ENCODE measurements around the gene RNASE11. TPM values are rescaled to one million over a fixed set of nuclear protein-coding genes. Genes with fewer than 3 reads are reported as not detected.

Gene RNASE11
- total RNA-seq, 1 experiment from 2014 or later: not detected

DNA sequence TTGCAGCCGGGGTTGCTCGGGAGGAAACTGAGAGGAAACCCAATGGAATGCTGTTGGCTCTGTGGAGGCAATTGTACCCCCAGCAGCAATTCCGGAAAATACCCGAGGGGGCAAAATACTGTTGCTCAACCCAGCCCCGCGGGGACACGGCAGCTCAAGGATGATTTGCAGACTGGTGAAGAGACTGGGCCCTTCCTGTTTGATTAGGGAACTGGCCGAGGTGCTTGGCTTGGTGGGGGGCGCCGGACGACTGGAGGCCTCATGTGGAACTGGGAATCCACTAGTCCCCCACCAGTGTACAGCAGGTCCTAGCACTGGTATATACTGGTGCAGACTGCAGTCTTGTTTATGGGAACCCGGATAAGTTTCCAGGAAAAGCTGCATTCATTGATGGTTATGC is 13.7 kb upstream of the RNASE11 start:
- Histone ChIP-seq H3K27ac (ENCODE audit: insufficient read length, low read depth, low read length) (no peak overlapping the region), H2BK5ac (ENCODE audit: insufficient read length, low read length) (no peak overlapping the region), H3K14ac (ENCODE audit: insufficient read depth, low read length) (no peak overlapping the region), H3K56ac (ENCODE audit: insufficient read length, low read depth, low read length) (no peak overlapping the region), H3K79me2 (ENCODE audit: insufficient read depth, low read length) (no peaks in the 10 kb centered on the region), H3T11ph (ENCODE audit: low read length) (no peak overlapping the region), H2BK120ac (ENCODE audit: low read depth, low read length, poor library complexity, severe bottlenecking) (no peak overlapping the region), H2BK20ac (ENCODE audit: low read depth, low read length, poor library complexity, severe bottlenecking) (no peak overlapping the region), H3K9ac (ENCODE audit: extremely low read depth, insufficient read length, low read length) (no peak overlapping the region), H3K23me2 (ENCODE audit: insufficient read length, low read depth, low read length, poor library complexity, severe bottlenecking) (no peaks in the 10 kb centered on the region), H3K9me3 (ENCODE audit: control insufficient read depth, low read depth, low read length) (no peaks in the 10 kb centered on the region), H2AK5ac (ENCODE audit: insufficient read length, low read length) (no peak overlapping the region), H3K4me1 (ENCODE audit: insufficient read depth, low read length) (no peaks in the 10 kb centered on the region), H2BK15ac (ENCODE audit: low read depth, low read length) (no peak overlapping the region), H4K5ac (ENCODE audit: insufficient read length, low read depth, low read length) (no peak overlapping the region), H2AFZ (ENCODE audit: low read length) (no peak overlapping the region), H3K4ac (ENCODE audit: low read depth, low read length) (no peak overlapping the region), H4K91ac (ENCODE audit: insufficient read length, low read depth, low read length) (no peak overlapping the region), H4K20me1 (ENCODE audit: control insufficient read depth, insufficient read depth, insufficient read length) (no peaks in the 10 kb centered on the region), H3K4me2 (ENCODE audit: insufficient read depth, insufficient read length, low read length) (no peak overlapping the region), H2BK12ac (ENCODE audit: insufficient read length, low read depth, low read length) (no peak overlapping the region), H3K27me3 (ENCODE audit: insufficient read depth, low read length) (no peaks in the 10 kb centered on the region), H3K79me1 (ENCODE audit: insufficient read depth, low read depth, low read length, poor library complexity, severe bottlenecking) (no peaks in the 10 kb centered on the region), H4K8ac (replicated peaks; ENCODE audit: insufficient read length, low read depth, low read length) (no peak overlapping the region), H3K23ac (ENCODE audit: insufficient read length, low read depth, low read length) (no peak overlapping the region), H3K18ac (ENCODE audit: insufficient read length, low read depth, low read length) (no peak overlapping the region)
- Mint-ChIP-seq H3K36me3 (ENCODE audit: insufficient read depth in 1 of 3, low read depth in 3 of 3) (no peaks in the 10 kb centered on the region), H3K4me1 (peaks cover 2 to 6% of the 10 kb centered on the region in 2 experiments; a peak in 3 of 4 replicates), H3K4me3 (no peak overlapping the region), H3K9me3 (no peaks in the 10 kb centered on the region), H3K27ac (no peak overlapping the region; a peak in 1 of 7 replicates), H3K27me3 (ENCODE audit: low read depth) (no peaks in the 10 kb centered on the region)
- WGBS (ENCODE audit: extremely low coverage, insufficient read length, low lambda C conversion rate): no CpG with 5 or more reads among the region's 12 CpGs
- TF ChIP-seq, protein P1, sequence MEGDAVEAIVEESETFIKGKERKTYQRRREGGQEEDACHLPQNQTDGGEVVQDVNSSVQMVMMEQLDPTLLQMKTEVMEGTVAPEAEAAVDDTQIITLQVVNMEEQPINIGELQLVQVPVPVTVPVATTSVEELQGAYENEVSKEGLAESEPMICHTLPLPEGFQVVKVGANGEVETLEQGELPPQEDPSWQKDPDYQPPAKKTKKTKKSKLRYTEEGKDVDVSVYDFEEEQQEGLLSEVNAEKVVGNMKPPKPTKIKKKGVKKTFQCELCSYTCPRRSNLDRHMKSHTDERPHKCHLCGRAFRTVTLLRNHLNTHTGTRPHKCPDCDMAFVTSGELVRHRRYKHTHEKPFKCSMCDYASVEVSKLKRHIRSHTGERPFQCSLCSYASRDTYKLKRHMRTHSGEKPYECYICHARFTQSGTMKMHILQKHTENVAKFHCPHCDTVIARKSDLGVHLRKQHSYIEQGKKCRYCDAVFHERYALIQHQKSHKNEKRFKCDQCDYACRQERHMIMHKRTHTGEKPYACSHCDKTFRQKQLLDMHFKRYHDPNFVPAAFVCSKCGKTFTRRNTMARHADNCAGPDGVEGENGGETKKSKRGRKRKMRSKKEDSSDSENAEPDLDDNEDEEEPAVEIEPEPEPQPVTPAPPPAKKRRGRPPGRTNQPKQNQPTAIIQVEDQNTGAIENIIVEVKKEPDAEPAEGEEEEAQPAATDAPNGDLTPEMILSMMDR (conservative IDR thresholded peaks at IDR 0.05): no peak
- DNase-seq: no peak
